ENCODE data around the gene HS3ST3B1.

The HS3ST3B1 gene

GRCh38 chr17:14300575-14301278 lies at the start of gene HS3ST3B1:
HS3ST3B1 (plus strand) TSS chr17:14301081; CDS start chr17:14301519, 438 bp downstream.
- DNase-seq: peak; percentile 9

GRCh38 chr17:14261406-14261805 lies 39.5 kb upstream of the HS3ST3B1 start:
- no peak for DNase-seq

GRCh38 chr17:14268264-14268663 lies 32.6 kb upstream of the HS3ST3B1 start:
- DNase-seq: no peak

- DNase-seq: no peak
Observed at GRCh38 chr17:14269473-14269872, 31.4 kb upstream of the HS3ST3B1 start.

- no peak for DNase-seq
Observed at GRCh38 chr17:14270508-14270907, 30.4 kb upstream of the HS3ST3B1 start.

- DNase-seq: no peak
Observed at GRCh38 chr17:14276535-14277250, 24.2 kb upstream of the HS3ST3B1 start.

- no peak for DNase-seq
Observed at GRCh38 chr17:14281530-14281929, 19.4 kb upstream of the HS3ST3B1 start.

GRCh38 chr17:14282726-14283125 lies 18.2 kb upstream of the HS3ST3B1 start:
- DNase-seq: no peak

- no peak for DNase-seq
Observed at GRCh38 chr17:14289162-14289561, 11.7 kb upstream of the HS3ST3B1 start.

GRCh38 chr17:14294876-14295275 lies 6.0 kb upstream of the HS3ST3B1 start:
- DNase-seq: no peak

- no peak for DNase-seq
Observed at GRCh38 chr17:14295676-14296075, 5.2 kb upstream of the HS3ST3B1 start.

GRCh38 chr17:14296166-14296910 lies 4.5 kb upstream of the HS3ST3B1 start:
- no peak for DNase-seq

GRCh38 chr17:14297161-14297851 lies 3.6 kb upstream of the HS3ST3B1 start:
- DNase-seq: no peak

GRCh38 chr17:14298221-14298946 lies 2.5 kb upstream of the HS3ST3B1 start:
- DNase-seq: no peak

GRCh38 chr17:14298947-14299279 lies 2.0 kb upstream of the HS3ST3B1 start:
- no peak for DNase-seq

- DNase-seq: no peak
Observed at GRCh38 chr17:14299280-14300141, 1.4 kb upstream of the HS3ST3B1 start.

GRCh38 chr17:14301279-14302090 lies 604 bp downstream of the HS3ST3B1 start:
- DNase-seq: no peak

GRCh38 chr17:14302091-14302430 lies 1.2 kb downstream of the HS3ST3B1 start:
- DNase-seq: no peak

GRCh38 chr17:14302431-14303099 lies 1.7 kb downstream of the HS3ST3B1 start:
- no peak for DNase-seq

All from DMS53 (cell line).